ENCODE data around the gene KCNMB2.

GRCh38 chr3:178551916-178552321 is 15.7 kb downstream of the KCNMB2 start:
- TF ChIP-seq, protein P1, sequence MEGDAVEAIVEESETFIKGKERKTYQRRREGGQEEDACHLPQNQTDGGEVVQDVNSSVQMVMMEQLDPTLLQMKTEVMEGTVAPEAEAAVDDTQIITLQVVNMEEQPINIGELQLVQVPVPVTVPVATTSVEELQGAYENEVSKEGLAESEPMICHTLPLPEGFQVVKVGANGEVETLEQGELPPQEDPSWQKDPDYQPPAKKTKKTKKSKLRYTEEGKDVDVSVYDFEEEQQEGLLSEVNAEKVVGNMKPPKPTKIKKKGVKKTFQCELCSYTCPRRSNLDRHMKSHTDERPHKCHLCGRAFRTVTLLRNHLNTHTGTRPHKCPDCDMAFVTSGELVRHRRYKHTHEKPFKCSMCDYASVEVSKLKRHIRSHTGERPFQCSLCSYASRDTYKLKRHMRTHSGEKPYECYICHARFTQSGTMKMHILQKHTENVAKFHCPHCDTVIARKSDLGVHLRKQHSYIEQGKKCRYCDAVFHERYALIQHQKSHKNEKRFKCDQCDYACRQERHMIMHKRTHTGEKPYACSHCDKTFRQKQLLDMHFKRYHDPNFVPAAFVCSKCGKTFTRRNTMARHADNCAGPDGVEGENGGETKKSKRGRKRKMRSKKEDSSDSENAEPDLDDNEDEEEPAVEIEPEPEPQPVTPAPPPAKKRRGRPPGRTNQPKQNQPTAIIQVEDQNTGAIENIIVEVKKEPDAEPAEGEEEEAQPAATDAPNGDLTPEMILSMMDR (optimal IDR thresholded peaks at IDR 0.05 in 1 of 3, IDR thresholded peaks at IDR 0.05 in 1 of 3, conservative IDR thresholded peaks at IDR 0.05 in 1 of 3; ENCODE audit: extremely low read depth in 1 of 3, insufficient read depth in 2 of 3, low read length in 3 of 3): no peak
- TF ChIP-seq EZH2 (IDR thresholded peaks at IDR 0.05; ENCODE audit: low read length): no peak

Data from keratinocyte (primary cell).